Measurements from ENCODE around the gene PPP2R1B.

The PPP2R1B gene

GRCh38 chr11:111812211-111812610 lies 46.0 kb upstream of the PPP2R1B start:
- Histone ChIP-seq H2AK5ac (ENCODE audit: low read length, severe bottlenecking) (no peak overlapping the region), H2AFZ (ENCODE audit: low read depth, low read length) (no peak overlapping the region), H3K23ac (ENCODE audit: low read length in 2 of 2) (no peak overlapping the region), H3K14ac (ENCODE audit: low read length in 2 of 2) (no peak overlapping the region), H2BK5ac (ENCODE audit: low read depth, low read length, poor library complexity, severe bottlenecking) (no peak overlapping the region), H3K4me3 (ENCODE audit: insufficient read depth in 1 of 2, low read depth in 1 of 2, low read length in 2 of 2) (no peak overlapping the region), H3K4me2 (ENCODE audit: low read length, poor library complexity, severe bottlenecking) (no peak overlapping the region), H3K9ac (ENCODE audit: low read length) (no peak overlapping the region), H3K36me3 (ENCODE audit: control insufficient read depth in 1 of 2, insufficient read depth in 2 of 2, low read depth in 1 of 2, low read length in 2 of 2) (peaks cover 12 to 25% of the 10 kb centered on the region in 2 experiments), H3K18ac (ENCODE audit: low read depth in 1 of 2, low read length in 2 of 2) (peak overlapping the region in 1 of 2 experiments; percentile 12), H4K8ac (ENCODE audit: low read length) (no peak overlapping the region), H3K27me3 (ENCODE audit: control insufficient read depth in 1 of 2, insufficient read depth in 1 of 2, low read length in 2 of 2) (no peaks in the 10 kb centered on the region), H2BK15ac (ENCODE audit: low read depth, poor library complexity, severe bottlenecking) (no peak overlapping the region), H4K91ac (ENCODE audit: low read length) (no peak overlapping the region), H3K79me1 (replicated peaks; ENCODE audit: low read length, poor library complexity, severe bottlenecking) (peaks cover 13% of the 10 kb centered on the region), H3K4ac (ENCODE audit: low read depth in 1 of 2, low read length in 2 of 2) (no peak overlapping the region), H3K9me3 (ENCODE audit: control insufficient read depth, low read length) (no peaks in the 10 kb centered on the region), H3K4me1 (ENCODE audit: control insufficient read depth, insufficient read depth, low read depth, low read length) (peaks cover 1% of the 10 kb centered on the region), H2BK120ac (ENCODE audit: low read depth, low read length) (no peak overlapping the region), H3K27ac (ENCODE audit: low read length, poor library complexity, severe bottlenecking) (no peak overlapping the region), H2BK12ac (ENCODE audit: low read length in 2 of 2) (no peak overlapping the region)
- WGBS = 98% methylated on average over 2 of the region's 2 CpGs
- DNase-seq = no peak

- no peak overlapping the region for H3K9ac ChIP-seq (ENCODE audit: low read length)
- no peak overlapping the region for H4K8ac ChIP-seq (ENCODE audit: low read length)
- H3K79me1 ChIP-seq (replicated peaks; ENCODE audit: low read length, poor library complexity, severe bottlenecking) = peaks cover 13% of the 10 kb centered on the region
- no peak overlapping the region for H4K91ac ChIP-seq (ENCODE audit: low read length)
- no peak overlapping the region for H2BK5ac ChIP-seq (ENCODE audit: low read depth, low read length, poor library complexity, severe bottlenecking)
- H3K4ac ChIP-seq (ENCODE audit: low read depth in 1 of 2, low read length in 2 of 2) = no peak overlapping the region
- 97% methylated on average over 2 of the region's 2 CpGs for WGBS
- no peak overlapping the region for H3K18ac ChIP-seq (ENCODE audit: low read depth in 1 of 2, low read length in 2 of 2)
- H3K4me1 ChIP-seq (ENCODE audit: control insufficient read depth, insufficient read depth, low read depth, low read length) = peaks cover 1% of the 10 kb centered on the region
- no peak overlapping the region for H3K14ac ChIP-seq (ENCODE audit: low read length in 2 of 2)
- H3K27me3 ChIP-seq (ENCODE audit: control insufficient read depth in 1 of 2, insufficient read depth in 1 of 2, low read length in 2 of 2) = no peaks in the 10 kb centered on the region
- no peak overlapping the region for H2AK5ac ChIP-seq (ENCODE audit: low read length, severe bottlenecking)
- no peak overlapping the region for H3K27ac ChIP-seq (ENCODE audit: low read length, poor library complexity, severe bottlenecking)
- H2BK15ac ChIP-seq (ENCODE audit: low read depth, poor library complexity, severe bottlenecking) = no peak overlapping the region
- H3K9me3 ChIP-seq (ENCODE audit: control insufficient read depth, low read length) = no peaks in the 10 kb centered on the region
- peaks cover 14 to 29% of the 10 kb centered on the region in 2 experiments for H3K36me3 ChIP-seq (ENCODE audit: control insufficient read depth in 1 of 2, insufficient read depth in 2 of 2, low read depth in 1 of 2, low read length in 2 of 2)
- no peak overlapping the region for H3K23ac ChIP-seq (ENCODE audit: low read length in 2 of 2)
- no peak overlapping the region for H3K4me2 ChIP-seq (ENCODE audit: low read length, poor library complexity, severe bottlenecking)
- no peak for DNase-seq
- no peak overlapping the region for H2BK120ac ChIP-seq (ENCODE audit: low read depth, low read length)
- H2AFZ ChIP-seq (ENCODE audit: low read depth, low read length) = no peak overlapping the region
- no peak overlapping the region for H2BK12ac ChIP-seq (ENCODE audit: low read length in 2 of 2)
- no peak overlapping the region for H3K4me3 ChIP-seq (ENCODE audit: insufficient read depth in 1 of 2, low read depth in 1 of 2, low read length in 2 of 2)
Observed at GRCh38 chr11:111811445-111811844, 45.3 kb upstream of the PPP2R1B start.

GRCh38 chr11:111808834-111809233 lies 42.6 kb upstream of the PPP2R1B start:
- no peak overlapping the region for H2AK5ac ChIP-seq (ENCODE audit: low read length, severe bottlenecking)
- no peaks in the 10 kb centered on the region for H3K27me3 ChIP-seq (ENCODE audit: control insufficient read depth in 1 of 2, insufficient read depth in 1 of 2, low read length in 2 of 2)
- no peaks in the 10 kb centered on the region for H3K9me3 ChIP-seq (ENCODE audit: control insufficient read depth, low read length)
- no peak overlapping the region for H2BK12ac ChIP-seq (ENCODE audit: low read length in 2 of 2)
- H3K4me2 ChIP-seq (ENCODE audit: low read length, poor library complexity, severe bottlenecking) = no peak overlapping the region
- no peak overlapping the region for H2AFZ ChIP-seq (ENCODE audit: low read depth, low read length)
- no peak overlapping the region for H3K23ac ChIP-seq (ENCODE audit: low read length in 2 of 2)
- H2BK5ac ChIP-seq (ENCODE audit: low read depth, low read length, poor library complexity, severe bottlenecking) = no peak overlapping the region
- H3K4me1 ChIP-seq (ENCODE audit: control insufficient read depth, insufficient read depth, low read depth, low read length) = peaks cover 1% of the 10 kb centered on the region
- no peak overlapping the region for H3K27ac ChIP-seq (ENCODE audit: low read length, poor library complexity, severe bottlenecking)
- H3K4ac ChIP-seq (ENCODE audit: low read depth in 1 of 2, low read length in 2 of 2) = no peak overlapping the region
- no peak overlapping the region for H2BK15ac ChIP-seq (ENCODE audit: low read depth, poor library complexity, severe bottlenecking)
- H3K79me1 ChIP-seq (replicated peaks; ENCODE audit: low read length, poor library complexity, severe bottlenecking) = peaks cover 10% of the 10 kb centered on the region
- no peak overlapping the region for H3K4me3 ChIP-seq (ENCODE audit: insufficient read depth in 1 of 2, low read depth in 1 of 2, low read length in 2 of 2)
- WGBS = 98% methylated on average over 2 of the region's 2 CpGs
- H3K14ac ChIP-seq (ENCODE audit: low read length in 2 of 2) = no peak overlapping the region
- no peak overlapping the region for H2BK120ac ChIP-seq (ENCODE audit: low read depth, low read length)
- H3K18ac ChIP-seq (ENCODE audit: low read depth in 1 of 2, low read length in 2 of 2) = no peak overlapping the region
- H3K36me3 ChIP-seq (ENCODE audit: control insufficient read depth in 1 of 2, insufficient read depth in 2 of 2, low read depth in 1 of 2, low read length in 2 of 2) = peaks cover 18 to 44% of the 10 kb centered on the region in 2 experiments
- no peak overlapping the region for H4K8ac ChIP-seq (ENCODE audit: low read length)
- no peak overlapping the region for H3K9ac ChIP-seq (ENCODE audit: low read length)
- H4K91ac ChIP-seq (ENCODE audit: low read length) = no peak overlapping the region
- DNase-seq = no peak

- H3K36me3 ChIP-seq (ENCODE audit: control insufficient read depth in 1 of 2, insufficient read depth in 2 of 2, low read depth in 1 of 2, low read length in 2 of 2) = peaks cover 19 to 44% of the 10 kb centered on the region in 2 experiments
- H3K79me1 ChIP-seq (replicated peaks; ENCODE audit: low read length, poor library complexity, severe bottlenecking) = peaks cover 12% of the 10 kb centered on the region
- peaks cover 1% of the 10 kb centered on the region for H3K4me1 ChIP-seq (ENCODE audit: control insufficient read depth, insufficient read depth, low read depth, low read length)
- H2BK120ac ChIP-seq (ENCODE audit: low read depth, low read length) = no peak overlapping the region
- H3K4ac ChIP-seq (ENCODE audit: low read depth in 1 of 2, low read length in 2 of 2) = no peak overlapping the region
- no peak overlapping the region for H3K14ac ChIP-seq (ENCODE audit: low read length in 2 of 2)
- no peak overlapping the region for H3K4me3 ChIP-seq (ENCODE audit: insufficient read depth in 1 of 2, low read depth in 1 of 2, low read length in 2 of 2)
- no peak overlapping the region for H2BK12ac ChIP-seq (ENCODE audit: low read length in 2 of 2)
- H2AFZ ChIP-seq (ENCODE audit: low read depth, low read length) = no peak overlapping the region
- H3K4me2 ChIP-seq (ENCODE audit: low read length, poor library complexity, severe bottlenecking) = no peak overlapping the region
- H3K18ac ChIP-seq (ENCODE audit: low read depth in 1 of 2, low read length in 2 of 2) = no peak overlapping the region
- WGBS = 100% methylated on average over 2 of the region's 2 CpGs
- no peaks in the 10 kb centered on the region for H3K27me3 ChIP-seq (ENCODE audit: control insufficient read depth in 1 of 2, insufficient read depth in 1 of 2, low read length in 2 of 2)
- H2AK5ac ChIP-seq (ENCODE audit: low read length, severe bottlenecking) = no peak overlapping the region
- no peak overlapping the region for H4K91ac ChIP-seq (ENCODE audit: low read length)
- H3K23ac ChIP-seq (ENCODE audit: low read length in 2 of 2) = no peak overlapping the region
- peak overlapping the region; percentile 19 for H2BK5ac ChIP-seq (ENCODE audit: low read depth, low read length, poor library complexity, severe bottlenecking)
- H2BK15ac ChIP-seq (ENCODE audit: low read depth, poor library complexity, severe bottlenecking) = no peak overlapping the region
- H3K27ac ChIP-seq (ENCODE audit: low read length, poor library complexity, severe bottlenecking) = no peak overlapping the region
- H3K9ac ChIP-seq (ENCODE audit: low read length) = no peak overlapping the region
- no peak overlapping the region for H4K8ac ChIP-seq (ENCODE audit: low read length)
- H3K9me3 ChIP-seq (ENCODE audit: control insufficient read depth, low read length) = no peaks in the 10 kb centered on the region
- DNase-seq = no peak
Observed at GRCh38 chr11:111808063-111808588, 41.9 kb upstream of the PPP2R1B start.

Data from mesenchymal stem cell (in vitro differentiated cells and primary cell).